ENCODE results near the gene BHLHE40.

Gene BHLHE40

DNA sequence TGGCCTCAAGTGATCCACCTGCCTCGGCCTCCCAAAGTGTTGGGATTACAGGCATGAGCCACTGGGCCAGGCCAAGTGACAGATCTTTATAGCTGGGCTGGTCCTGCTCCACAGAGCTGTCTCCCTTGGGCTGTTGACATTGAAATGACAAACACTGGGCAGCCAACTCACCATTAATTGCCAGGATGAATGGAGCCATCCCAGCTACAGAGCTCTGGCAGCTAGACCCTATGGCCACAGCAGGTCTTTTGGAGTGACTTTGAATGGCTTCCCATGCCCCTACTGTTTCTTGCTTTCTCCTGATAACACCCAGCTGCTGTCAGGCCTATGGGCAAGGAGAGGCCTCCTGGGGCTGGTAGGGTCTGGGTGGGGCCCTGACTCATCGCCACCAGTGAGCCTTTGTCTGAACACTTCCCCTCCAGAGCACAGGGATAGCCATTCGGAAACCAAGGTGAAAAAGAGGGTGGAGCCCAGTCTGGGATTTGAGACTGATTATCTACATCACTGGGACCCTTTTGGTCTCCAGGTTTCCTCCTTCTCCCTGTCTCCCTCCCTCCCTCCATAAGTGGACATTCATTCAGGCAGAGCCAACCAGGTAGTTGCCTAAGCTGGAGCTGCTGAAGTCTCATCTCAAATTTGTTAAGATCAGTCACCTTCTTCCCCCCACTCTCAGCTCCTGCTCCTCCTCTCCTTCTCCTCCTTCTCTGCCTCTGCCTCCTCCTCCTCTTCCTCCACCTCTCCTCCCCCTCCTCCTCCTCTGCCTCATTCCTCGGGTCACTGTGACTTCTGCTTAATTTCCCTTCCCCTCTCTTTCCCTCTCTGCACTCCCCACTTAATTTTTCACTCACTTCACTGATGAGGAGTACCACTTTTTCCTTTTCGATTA is 34.0 kb downstream of the BHLHE40 start:
- Histone ChIP-seq H3K27me3 (ENCODE audit: low read length) (no peaks in the 10 kb centered on the region), H3K9ac (ENCODE audit: low read length) (no peak overlapping the region), H3F3A (ENCODE audit: insufficient read depth) (peaks cover 10% of the 10 kb centered on the region), H3K4me2 (ENCODE audit: low read depth, low read length, poor library complexity, severe bottlenecking) (no peak overlapping the region), H3K9me2 (replicated peaks; ENCODE audit: insufficient read depth, low read length) (no peaks in the 10 kb centered on the region), H3K4me3 (ENCODE audit: insufficient read depth, low read length, poor library complexity, severe bottlenecking) (no peak overlapping the region), H3K9me3 (ENCODE audit: insufficient read depth, low read length) (no peaks in the 10 kb centered on the region), H4K20me1 (ENCODE audit: low read depth, low read length) (no peaks in the 10 kb centered on the region), H3K79me2 (ENCODE audit: insufficient read depth, low read length) (no peaks in the 10 kb centered on the region), H2AFZ (ENCODE audit: low read depth, low read length, severe bottlenecking) (no peak overlapping the region), H3K36me3 (ENCODE audit: low read length) (no peaks in the 10 kb centered on the region), H3K27ac (ENCODE audit: low read depth, low read length) (no peak overlapping the region)
- no peak for TF ChIP-seq EZH2phosphoT487 (conservative IDR thresholded peaks at IDR 0.05; ENCODE audit: low read length)
- TF ChIP-seq, protein P1, sequence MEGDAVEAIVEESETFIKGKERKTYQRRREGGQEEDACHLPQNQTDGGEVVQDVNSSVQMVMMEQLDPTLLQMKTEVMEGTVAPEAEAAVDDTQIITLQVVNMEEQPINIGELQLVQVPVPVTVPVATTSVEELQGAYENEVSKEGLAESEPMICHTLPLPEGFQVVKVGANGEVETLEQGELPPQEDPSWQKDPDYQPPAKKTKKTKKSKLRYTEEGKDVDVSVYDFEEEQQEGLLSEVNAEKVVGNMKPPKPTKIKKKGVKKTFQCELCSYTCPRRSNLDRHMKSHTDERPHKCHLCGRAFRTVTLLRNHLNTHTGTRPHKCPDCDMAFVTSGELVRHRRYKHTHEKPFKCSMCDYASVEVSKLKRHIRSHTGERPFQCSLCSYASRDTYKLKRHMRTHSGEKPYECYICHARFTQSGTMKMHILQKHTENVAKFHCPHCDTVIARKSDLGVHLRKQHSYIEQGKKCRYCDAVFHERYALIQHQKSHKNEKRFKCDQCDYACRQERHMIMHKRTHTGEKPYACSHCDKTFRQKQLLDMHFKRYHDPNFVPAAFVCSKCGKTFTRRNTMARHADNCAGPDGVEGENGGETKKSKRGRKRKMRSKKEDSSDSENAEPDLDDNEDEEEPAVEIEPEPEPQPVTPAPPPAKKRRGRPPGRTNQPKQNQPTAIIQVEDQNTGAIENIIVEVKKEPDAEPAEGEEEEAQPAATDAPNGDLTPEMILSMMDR (IDR thresholded peaks at IDR 0.05; ENCODE audit: insufficient read depth, low read length, poor library complexity, severe bottlenecking): no peak

GRCh38 chr3:5014391-5014790 is 35.2 kb downstream of the BHLHE40 start:
- H2AFZ ChIP-seq (ENCODE audit: low read depth, low read length, severe bottlenecking): no peak overlapping the region
- peaks cover 10% of the 10 kb centered on the region; the same call in 1 of the 2 replicates for H3F3A ChIP-seq (ENCODE audit: insufficient read depth)
- no peak for TF ChIP-seq EZH2phosphoT487 (conservative IDR thresholded peaks at IDR 0.05; ENCODE audit: low read length)
- TF ChIP-seq, protein P1 (IDR thresholded peaks at IDR 0.05; ENCODE audit: insufficient read depth, low read length, poor library complexity, severe bottlenecking): no peak
- no peaks in the 10 kb centered on the region for H4K20me1 ChIP-seq (ENCODE audit: low read depth, low read length)
- no peak overlapping the region for H3K4me2 ChIP-seq (ENCODE audit: low read depth, low read length, poor library complexity, severe bottlenecking)
- no peaks in the 10 kb centered on the region for H3K27me3 ChIP-seq (ENCODE audit: low read length)
- H3K27ac ChIP-seq (ENCODE audit: low read depth, low read length): no peak overlapping the region
- H3K36me3 ChIP-seq (ENCODE audit: low read length): no peaks in the 10 kb centered on the region
- no peak overlapping the region for H3K4me3 ChIP-seq (ENCODE audit: insufficient read depth, low read length, poor library complexity, severe bottlenecking)
- H3K79me2 ChIP-seq (ENCODE audit: insufficient read depth, low read length): no peaks in the 10 kb centered on the region
- no peaks in the 10 kb centered on the region for H3K9me2 ChIP-seq (replicated peaks; ENCODE audit: insufficient read depth, low read length)
- no peaks in the 10 kb centered on the region for H3K9me3 ChIP-seq (ENCODE audit: insufficient read depth, low read length)
- H3K9ac ChIP-seq (ENCODE audit: low read length): no peak overlapping the region

DNA sequence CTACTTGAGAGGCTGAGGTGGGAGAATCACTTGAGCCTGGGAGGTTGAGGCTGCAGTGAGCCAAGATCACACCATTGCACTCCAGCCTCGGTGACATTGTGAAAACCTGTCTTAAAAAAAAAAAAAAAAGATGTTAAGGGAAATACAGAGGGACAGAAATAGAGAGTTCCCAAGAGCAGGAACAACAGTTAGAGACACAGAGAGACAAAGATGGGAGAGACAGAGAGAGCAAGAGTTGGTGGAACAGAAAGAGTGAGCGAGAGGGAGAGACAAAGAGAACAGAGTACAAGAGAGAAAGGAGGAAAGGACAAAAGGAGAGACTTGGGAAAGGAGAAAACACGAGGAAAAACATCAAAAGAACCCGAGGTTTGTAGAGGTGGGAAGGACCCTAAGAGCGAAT is 35.8 kb downstream of the BHLHE40 start:
- H3K27me3 ChIP-seq (ENCODE audit: low read length): no peaks in the 10 kb centered on the region
- H3K27ac ChIP-seq (ENCODE audit: low read depth, low read length): no peak overlapping the region
- H3K9me3 ChIP-seq (ENCODE audit: insufficient read depth, low read length): no peaks in the 10 kb centered on the region
- H3K4me2 ChIP-seq (ENCODE audit: low read depth, low read length, poor library complexity, severe bottlenecking): no peak overlapping the region
- no peaks in the 10 kb centered on the region for H3K9me2 ChIP-seq (replicated peaks; ENCODE audit: insufficient read depth, low read length)
- H3K79me2 ChIP-seq (ENCODE audit: insufficient read depth, low read length): no peaks in the 10 kb centered on the region
- H4K20me1 ChIP-seq (ENCODE audit: low read depth, low read length): no peaks in the 10 kb centered on the region
- H2AFZ ChIP-seq (ENCODE audit: low read depth, low read length, severe bottlenecking): no peak overlapping the region
- TF ChIP-seq EZH2phosphoT487 (conservative IDR thresholded peaks at IDR 0.05; ENCODE audit: low read length): no peak
- TF ChIP-seq, protein P1 (IDR thresholded peaks at IDR 0.05; ENCODE audit: insufficient read depth, low read length, poor library complexity, severe bottlenecking): no peak
- H3K4me3 ChIP-seq (ENCODE audit: insufficient read depth, low read length, poor library complexity, severe bottlenecking): no peak overlapping the region
- H3F3A ChIP-seq (ENCODE audit: insufficient read depth): peaks cover 10% of the 10 kb centered on the region; the same call in 1 of the 2 replicates
- no peak overlapping the region for H3K9ac ChIP-seq (ENCODE audit: low read length)
- H3K36me3 ChIP-seq (ENCODE audit: low read length): no peaks in the 10 kb centered on the region
